Vagina (tissue), 2 donors: ENCODE measurements around the gene RASA3.

Experiments used
- CTCF ChIP-seq, 3 experiments: fragments of 450-650 bp in 2 of 3; fragments of 200-600 bp in 1 of 3; sonication (generic) in 1 of 3; IDR thresholded peaks; one replicate each; pipeline ENCODE4 v1.5.1; 2017 to 2019; ENCODE audit warnings: antibody characterized with exemption in 3 of 3, mild to moderate bottlenecking in 2 of 3, moderate library complexity in 2 of 3
- POLR2A ChIP-seq, 2 donors: fragments of 450-650 bp; IDR thresholded peaks; one replicate each; pipeline ENCODE4 v1.6.1; 2017; ENCODE audit warnings: antibody characterized with exemption in 2 of 2, mild to moderate bottlenecking in 2 of 2, moderate library complexity in 2 of 2
- POLR2AphosphoS5 ChIP-seq, 2 donors: sonication (generic); formaldehyde crosslinking; IDR thresholded peaks; one replicate each; pipeline ENCODE4 v1.9.0; 2017; ENCODE audit warnings: antibody characterized with exemption in 2 of 2, mild to moderate bottlenecking in 2 of 2, low read depth in 1 of 2; ENCODE audit not compliant: insufficient read depth in 1 of 2

- no peak for TF ChIP-seq CTCF (IDR thresholded peaks at IDR 0.05)
- no peak for TF ChIP-seq POLR2A (IDR thresholded peaks at IDR 0.05)
- no peak for TF ChIP-seq POLR2AphosphoS5 (IDR thresholded peaks at IDR 0.05; ENCODE audit: insufficient read depth in 1 of 2, low read depth in 1 of 2)
Observed at GRCh38 chr13:114087430-114087829, 45.0 kb downstream of the RASA3 start.
